ENCODE results near the gene C16orf86.

DNA sequence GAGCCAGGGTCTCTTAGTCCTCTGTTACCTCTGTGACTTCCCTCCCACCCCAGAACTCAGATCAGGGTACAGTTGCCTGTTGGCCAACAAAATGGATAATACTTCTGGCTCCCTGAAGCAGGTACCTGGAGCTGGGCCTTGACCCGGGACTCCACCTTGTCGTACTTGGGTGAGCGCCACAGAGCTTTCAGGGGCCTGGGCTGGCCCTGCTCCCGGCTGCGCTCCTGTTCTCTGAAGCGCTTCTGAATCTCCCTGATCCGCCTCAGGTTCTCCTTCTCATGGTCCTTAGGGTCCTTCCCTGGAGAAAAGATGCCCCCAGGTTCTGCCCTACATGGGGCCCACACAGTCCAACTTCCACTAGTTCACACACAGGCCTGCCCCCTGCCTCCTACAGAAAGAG is 1.7 kb upstream of the C16orf86 start:
- TF ChIP-seq, protein P1, sequence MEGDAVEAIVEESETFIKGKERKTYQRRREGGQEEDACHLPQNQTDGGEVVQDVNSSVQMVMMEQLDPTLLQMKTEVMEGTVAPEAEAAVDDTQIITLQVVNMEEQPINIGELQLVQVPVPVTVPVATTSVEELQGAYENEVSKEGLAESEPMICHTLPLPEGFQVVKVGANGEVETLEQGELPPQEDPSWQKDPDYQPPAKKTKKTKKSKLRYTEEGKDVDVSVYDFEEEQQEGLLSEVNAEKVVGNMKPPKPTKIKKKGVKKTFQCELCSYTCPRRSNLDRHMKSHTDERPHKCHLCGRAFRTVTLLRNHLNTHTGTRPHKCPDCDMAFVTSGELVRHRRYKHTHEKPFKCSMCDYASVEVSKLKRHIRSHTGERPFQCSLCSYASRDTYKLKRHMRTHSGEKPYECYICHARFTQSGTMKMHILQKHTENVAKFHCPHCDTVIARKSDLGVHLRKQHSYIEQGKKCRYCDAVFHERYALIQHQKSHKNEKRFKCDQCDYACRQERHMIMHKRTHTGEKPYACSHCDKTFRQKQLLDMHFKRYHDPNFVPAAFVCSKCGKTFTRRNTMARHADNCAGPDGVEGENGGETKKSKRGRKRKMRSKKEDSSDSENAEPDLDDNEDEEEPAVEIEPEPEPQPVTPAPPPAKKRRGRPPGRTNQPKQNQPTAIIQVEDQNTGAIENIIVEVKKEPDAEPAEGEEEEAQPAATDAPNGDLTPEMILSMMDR (IDR thresholded peaks at IDR 0.05) = no peak
- TF ChIP-seq, protein P2, sequence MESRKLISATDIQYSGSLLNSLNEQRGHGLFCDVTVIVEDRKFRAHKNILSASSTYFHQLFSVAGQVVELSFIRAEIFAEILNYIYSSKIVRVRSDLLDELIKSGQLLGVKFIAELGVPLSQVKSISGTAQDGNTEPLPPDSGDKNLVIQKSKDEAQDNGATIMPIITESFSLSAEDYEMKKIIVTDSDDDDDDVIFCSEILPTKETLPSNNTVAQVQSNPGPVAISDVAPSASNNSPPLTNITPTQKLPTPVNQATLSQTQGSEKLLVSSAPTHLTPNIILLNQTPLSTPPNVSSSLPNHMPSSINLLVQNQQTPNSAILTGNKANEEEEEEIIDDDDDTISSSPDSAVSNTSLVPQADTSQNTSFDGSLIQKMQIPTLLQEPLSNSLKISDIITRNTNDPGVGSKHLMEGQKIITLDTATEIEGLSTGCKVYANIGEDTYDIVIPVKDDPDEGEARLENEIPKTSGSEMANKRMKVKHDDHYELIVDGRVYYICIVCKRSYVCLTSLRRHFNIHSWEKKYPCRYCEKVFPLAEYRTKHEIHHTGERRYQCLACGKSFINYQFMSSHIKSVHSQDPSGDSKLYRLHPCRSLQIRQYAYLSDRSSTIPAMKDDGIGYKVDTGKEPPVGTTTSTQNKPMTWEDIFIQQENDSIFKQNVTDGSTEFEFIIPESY (IDR thresholded peaks at IDR 0.05; ENCODE audit: borderline replicate concordance, low read depth) = no peak
- TF ChIP-seq EZH2phosphoT487 (IDR thresholded peaks at IDR 0.05; ENCODE audit: borderline replicate concordance, low read depth) = no peak
- no peak for TF ChIP-seq MXI1 (IDR thresholded peaks at IDR 0.05; ENCODE audit: low read depth, low read length)
- TF ChIP-seq FOXM1 (IDR thresholded peaks at IDR 0.05; ENCODE audit: low read depth) = no peak
- TF ChIP-seq SIN3A (IDR thresholded peaks at IDR 0.05; ENCODE audit: borderline replicate concordance, low read depth, low read length) = no peak
- TF ChIP-seq, protein P3, sequence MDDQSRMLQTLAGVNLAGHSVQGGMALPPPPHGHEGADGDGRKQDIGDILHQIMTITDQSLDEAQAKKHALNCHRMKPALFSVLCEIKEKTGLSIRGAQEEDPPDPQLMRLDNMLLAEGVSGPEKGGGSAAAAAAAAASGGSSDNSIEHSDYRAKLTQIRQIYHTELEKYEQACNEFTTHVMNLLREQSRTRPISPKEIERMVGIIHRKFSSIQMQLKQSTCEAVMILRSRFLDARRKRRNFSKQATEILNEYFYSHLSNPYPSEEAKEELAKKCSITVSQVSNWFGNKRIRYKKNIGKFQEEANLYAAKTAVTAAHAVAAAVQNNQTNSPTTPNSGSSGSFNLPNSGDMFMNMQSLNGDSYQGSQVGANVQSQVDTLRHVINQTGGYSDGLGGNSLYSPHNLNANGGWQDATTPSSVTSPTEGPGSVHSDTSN (IDR thresholded peaks at IDR 0.05) = no peak
